ENCODE measurements around the gene GSTT4.
A peak's percentile ranks its signal among the peaks of the same experiment; 100 is the strongest.

GSTT4 gene

DNA sequence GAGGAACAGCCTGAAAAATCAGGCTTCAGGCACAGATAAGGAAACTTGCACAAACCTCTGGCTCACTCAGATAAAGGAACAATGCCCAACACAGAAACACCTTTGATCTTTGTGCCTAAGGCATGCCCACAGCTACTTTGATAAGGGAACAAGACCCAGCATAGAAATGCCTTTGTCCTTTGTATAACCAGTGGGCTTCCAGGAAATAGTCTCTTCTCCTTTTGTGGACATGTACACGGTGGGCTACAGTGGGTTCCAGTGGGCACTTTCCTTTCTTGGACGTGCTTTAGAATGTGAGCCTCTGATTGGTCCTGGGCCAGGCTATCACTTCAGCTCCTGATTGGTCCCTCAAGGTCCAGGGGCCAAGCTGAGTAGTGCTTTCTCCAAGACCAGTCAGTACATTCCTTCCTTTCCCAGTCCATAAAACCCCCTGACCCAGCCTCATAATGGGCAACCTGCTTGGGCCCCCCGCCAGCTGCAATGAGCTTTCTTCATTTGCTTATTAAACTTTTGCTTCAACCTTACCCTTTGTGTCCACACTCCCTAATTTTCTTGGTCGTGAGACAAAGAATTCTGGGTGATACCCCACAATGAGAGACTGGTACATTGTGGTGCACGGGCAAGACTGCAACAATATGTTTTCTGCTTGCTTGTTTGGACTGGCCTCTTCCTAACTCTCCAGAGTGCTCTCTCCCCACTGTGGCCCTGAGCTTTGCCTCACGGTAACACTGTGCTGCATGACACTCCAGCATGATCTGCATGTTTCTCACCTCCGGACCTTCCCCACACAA lies 4.2 kb upstream of the GSTT4 start:
- Histone ChIP-seq H3K27me3 (ENCODE audit: insufficient read depth, low read length, poor library complexity) (no peaks in the 10 kb centered on the region), H2AFZ (ENCODE audit: low read depth, low read length) (peak overlapping the region; percentile 95), H3K9ac (ENCODE audit: low read depth, low read length) (no peak overlapping the region), H3K4me1 (ENCODE audit: insufficient read depth, low read length) (peaks cover 27% of the 10 kb centered on the region), H3K4me3 (ENCODE audit: low read depth in 1 of 2, low read length in 2 of 2) (no peak overlapping the region), H3K9me3 (ENCODE audit: insufficient read depth, low read length, severe bottlenecking) (peaks cover 3% of the 10 kb centered on the region), H3K4me2 (ENCODE audit: insufficient read depth, low read length) (no peak overlapping the region), H3K27ac (ENCODE audit: low read length) (no peak overlapping the region), H3K36me3 (ENCODE audit: insufficient read depth, low read length) (no peaks in the 10 kb centered on the region), H3K79me2 (ENCODE audit: insufficient read depth, low read length) (peaks cover 33% of the 10 kb centered on the region), H4K20me1 (ENCODE audit: insufficient read depth, low read length) (no peaks in the 10 kb centered on the region; the same call in 1 of the 2 replicates)
- ATAC-seq (ENCODE audit: insufficient read depth, low read depth), result no peak
- no peak for TF ChIP-seq EZH2 (IDR thresholded peaks at IDR 0.05; ENCODE audit: borderline replicate concordance, low read depth, low read length, severe bottlenecking)
- TF ChIP-seq, protein P1, sequence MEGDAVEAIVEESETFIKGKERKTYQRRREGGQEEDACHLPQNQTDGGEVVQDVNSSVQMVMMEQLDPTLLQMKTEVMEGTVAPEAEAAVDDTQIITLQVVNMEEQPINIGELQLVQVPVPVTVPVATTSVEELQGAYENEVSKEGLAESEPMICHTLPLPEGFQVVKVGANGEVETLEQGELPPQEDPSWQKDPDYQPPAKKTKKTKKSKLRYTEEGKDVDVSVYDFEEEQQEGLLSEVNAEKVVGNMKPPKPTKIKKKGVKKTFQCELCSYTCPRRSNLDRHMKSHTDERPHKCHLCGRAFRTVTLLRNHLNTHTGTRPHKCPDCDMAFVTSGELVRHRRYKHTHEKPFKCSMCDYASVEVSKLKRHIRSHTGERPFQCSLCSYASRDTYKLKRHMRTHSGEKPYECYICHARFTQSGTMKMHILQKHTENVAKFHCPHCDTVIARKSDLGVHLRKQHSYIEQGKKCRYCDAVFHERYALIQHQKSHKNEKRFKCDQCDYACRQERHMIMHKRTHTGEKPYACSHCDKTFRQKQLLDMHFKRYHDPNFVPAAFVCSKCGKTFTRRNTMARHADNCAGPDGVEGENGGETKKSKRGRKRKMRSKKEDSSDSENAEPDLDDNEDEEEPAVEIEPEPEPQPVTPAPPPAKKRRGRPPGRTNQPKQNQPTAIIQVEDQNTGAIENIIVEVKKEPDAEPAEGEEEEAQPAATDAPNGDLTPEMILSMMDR (IDR thresholded peaks at IDR 0.05; ENCODE audit: borderline replicate concordance, extremely low read depth, low read length, poor library complexity, severe bottlenecking), result no peak
- DNase-seq, result no peak

DNA sequence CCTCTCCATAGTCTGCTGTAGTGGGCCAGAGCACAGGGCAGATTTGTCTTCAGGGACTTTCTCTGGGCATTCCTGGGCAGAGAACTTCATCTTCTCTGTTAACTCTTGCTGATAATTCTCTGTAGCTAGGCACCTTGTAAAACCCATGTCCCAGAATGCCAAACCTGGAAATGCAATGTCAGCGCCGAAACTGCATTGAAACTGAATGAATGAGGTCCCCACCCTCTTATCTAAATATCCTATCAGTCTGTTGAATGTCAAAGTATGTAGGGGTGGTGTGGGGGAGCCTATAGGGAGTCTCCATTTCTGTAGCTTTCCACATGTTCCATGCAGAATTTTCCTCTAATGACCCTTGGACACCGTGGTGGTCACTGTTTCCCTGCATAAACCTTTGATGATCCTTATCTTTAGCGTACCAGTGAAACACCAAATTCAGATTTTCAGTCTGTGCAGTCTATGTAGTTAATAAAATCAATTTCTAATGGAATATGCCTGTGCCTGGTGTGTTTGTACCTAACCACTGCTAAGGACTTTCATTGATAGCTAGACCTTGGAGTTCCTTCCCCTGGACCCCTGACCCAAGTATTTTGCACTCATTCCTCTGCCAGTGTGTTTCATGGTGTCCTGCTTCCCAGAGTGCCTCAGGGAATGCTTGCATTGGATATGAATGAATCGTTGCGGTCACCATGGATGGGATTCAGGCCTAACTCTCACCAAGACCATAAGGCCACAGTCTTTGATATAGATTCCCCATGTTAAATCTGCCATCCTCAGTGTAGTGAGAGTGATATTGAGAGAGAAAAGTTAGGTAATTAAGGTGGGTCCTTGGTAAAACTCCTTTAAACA lies 3.4 kb upstream of the GSTT4 start:
- DNase-seq, result no peak
- Histone ChIP-seq H4K20me1 (ENCODE audit: insufficient read depth, low read length) (no peaks in the 10 kb centered on the region), H3K4me1 (ENCODE audit: insufficient read depth, low read length) (peaks cover 24% of the 10 kb centered on the region), H3K4me2 (ENCODE audit: insufficient read depth, low read length) (no peak overlapping the region), H3K9me3 (ENCODE audit: insufficient read depth, low read length, severe bottlenecking) (peaks cover 3% of the 10 kb centered on the region), H3K9ac (ENCODE audit: low read depth, low read length) (no peak overlapping the region), H3K27ac (ENCODE audit: low read length) (no peak overlapping the region), H2AFZ (ENCODE audit: low read depth, low read length) (no peak overlapping the region), H3K27me3 (ENCODE audit: insufficient read depth, low read length, poor library complexity) (no peaks in the 10 kb centered on the region), H3K36me3 (ENCODE audit: insufficient read depth, low read length) (no peaks in the 10 kb centered on the region), H3K79me2 (ENCODE audit: insufficient read depth, low read length) (peaks cover 25% of the 10 kb centered on the region), H3K4me3 (ENCODE audit: low read depth in 1 of 2, low read length in 2 of 2) (no peak overlapping the region)
- ATAC-seq (ENCODE audit: insufficient read depth, low read depth), result no peak
- TF ChIP-seq, protein P1 (IDR thresholded peaks at IDR 0.05; ENCODE audit: borderline replicate concordance, extremely low read depth, low read length, poor library complexity, severe bottlenecking), result no peak
- no peak for TF ChIP-seq EZH2 (IDR thresholded peaks at IDR 0.05; ENCODE audit: borderline replicate concordance, low read depth, low read length, severe bottlenecking)

DNA sequence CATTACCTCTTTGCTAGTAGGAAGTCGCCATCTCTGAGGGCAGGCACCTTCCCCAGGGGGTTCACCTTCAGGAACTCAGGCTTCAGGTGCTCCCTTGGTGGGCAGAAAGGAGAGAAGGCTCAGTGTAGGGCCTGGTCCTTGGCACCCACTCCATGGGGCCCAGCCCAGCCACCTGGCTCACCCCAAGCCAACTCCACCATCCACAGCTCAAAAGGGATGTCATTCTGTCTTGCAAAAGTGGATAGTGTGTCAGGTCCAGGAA lies 2.7 kb upstream of the GSTT4 start:
- Histone ChIP-seq H3K4me2 (ENCODE audit: insufficient read depth, low read length) (no peak overlapping the region), H3K27me3 (ENCODE audit: insufficient read depth, low read length, poor library complexity) (no peaks in the 10 kb centered on the region), H4K20me1 (ENCODE audit: insufficient read depth, low read length) (no peaks in the 10 kb centered on the region), H3K27ac (ENCODE audit: low read length) (no peak overlapping the region), H3K36me3 (ENCODE audit: insufficient read depth, low read length) (no peaks in the 10 kb centered on the region), H3K9me3 (ENCODE audit: insufficient read depth, low read length, severe bottlenecking) (peaks cover 3% of the 10 kb centered on the region), H2AFZ (ENCODE audit: low read depth, low read length) (no peak overlapping the region), H3K4me1 (ENCODE audit: insufficient read depth, low read length) (peaks cover 21% of the 10 kb centered on the region), H3K79me2 (ENCODE audit: insufficient read depth, low read length) (peaks cover 18% of the 10 kb centered on the region), H3K9ac (ENCODE audit: low read depth, low read length) (no peak overlapping the region), H3K4me3 (ENCODE audit: low read depth in 1 of 2, low read length in 2 of 2) (no peak overlapping the region)
- DNase-seq (no peak), ATAC-seq (ENCODE audit: insufficient read depth, low read depth) (no peak)
- no peak for TF ChIP-seq EZH2 (IDR thresholded peaks at IDR 0.05; ENCODE audit: borderline replicate concordance, low read depth, low read length, severe bottlenecking)
- TF ChIP-seq, protein P1 (IDR thresholded peaks at IDR 0.05; ENCODE audit: borderline replicate concordance, extremely low read depth, low read length, poor library complexity, severe bottlenecking), result no peak
